SU-DHL-6 (cell line): ENCODE data around the gene TTC6.

ENCODE experiments used
- CTCF ChIP-seq: fragments of 200-600 bp; sonication (generic); IDR thresholded peaks from one replicate; pipeline ENCODE4 v1.5.1; 2017; ENCODE audit warnings: antibody characterized with exemption, mild to moderate bottlenecking, low read length, moderate library complexity; ENCODE audit not compliant: insufficient read depth, poor library complexity, severe bottlenecking
- EZH2phosphoT487 ChIP-seq: fragments of 200-600 bp; sonication (generic), shearing (Covaris generic); conservative IDR thresholded peaks from 2 replicates; pipeline ENCODE4 v1.6.1; 2018; ENCODE audit warnings: mild to moderate bottlenecking, antibody characterized with exemption, low read length, moderate library complexity, mixed read lengths

- no peak for TF ChIP-seq CTCF
- no peak for TF ChIP-seq EZH2phosphoT487
Measured at GRCh38 chr14:37585101-37585511, 10.3 kb upstream of the TTC6 start.
